IMR-90 (cell line): ENCODE measurements around the gene PRMT2. TPM values are rescaled to one million over a fixed set of nuclear protein-coding genes. Genes with fewer than 3 reads are reported as not detected.
A peak's percentile ranks its signal among the peaks of the same experiment; 100 is the strongest.

ENCODE experiments used
- ATAC-seq: fragments of 200-7000 bp; cut with Tn5 transposase; 2 replicates; pipeline ENCODE4 v1.9.1; 2020; ENCODE audit warnings: low read depth, mild to moderate bottlenecking, moderate library complexity
- BruUV-seq: library from RNA; stranded (reverse); fragments of 400-500 nt; replicated peaks from 2 replicates; lab custom pipeline; 2021; lab: Mats Ljungman, UMichigan
- CTCF ChIA-PET: fragments of 300-600 bp; formaldehyde crosslinking; extraction: SDS; loops from one replicate; lab custom pipeline; 2021; ENCODE audit warnings: antibody characterized with exemption; lab: Yijun Ruan, JAX
- POLR2A ChIA-PET: fragments of 300-600 bp; sonication (Branson Sonifier 250); formaldehyde crosslinking; loops from one replicate; lab custom pipeline; 2022; ENCODE audit warnings: antibody characterized with exemption; ENCODE audit not compliant: unreplicated experiment; lab: Charles Lee
- DNase-seq: peaks from one replicate; pipeline ENCODE4 v3.0.0; 2013
- H2AFZ ChIP-seq: replicated peaks from 2 replicates; pipeline ENCODE3; 2013; ENCODE audit warnings: low read length, mild to moderate bottlenecking; ENCODE audit not compliant: poor library complexity
- H2AK5ac ChIP-seq: 2 replicates; pipeline ENCODE4 v1.6.1; 2013; ENCODE audit warnings: low read depth, low read length, inconsistent platforms
- H2AK9ac ChIP-seq: replicated peaks from 2 replicates; pipeline ENCODE3; 2013; ENCODE audit warnings: mild to moderate bottlenecking, low read depth, low read length, moderate library complexity; ENCODE audit not compliant: poor library complexity
- H2BK120ac ChIP-seq: 2 replicates; pipeline ENCODE4 v1.6.1; 2013; ENCODE audit warnings: low read depth, low read length, inconsistent platforms
- H2BK15ac ChIP-seq: 3 replicates; pipeline ENCODE4 v1.6.1; 2013; ENCODE audit warnings: low read depth, low read length, inconsistent platforms
- H2BK20ac ChIP-seq: 2 replicates; pipeline ENCODE4 v1.6.1; 2013; ENCODE audit warnings: low read depth, mild to moderate bottlenecking, inconsistent platforms, low read length, moderate library complexity
- H2BK5ac ChIP-seq: 2 replicates; pipeline ENCODE4 v1.6.1; 2013; ENCODE audit warnings: mild to moderate bottlenecking, low read depth, low read length, inconsistent platforms; ENCODE audit not compliant: poor library complexity, severe bottlenecking
- H3K14ac ChIP-seq: replicated peaks from 2 replicates; pipeline ENCODE4 v1.6.1; 2013; ENCODE audit warnings: low read depth, low read length, inconsistent platforms
- H3K18ac ChIP-seq: 2 replicates; pipeline ENCODE4 v1.6.1; 2013; ENCODE audit warnings: low read depth, low read length, control low read depth
- H3K23ac ChIP-seq: 2 replicates; pipeline ENCODE4 v1.6.1; 2013; ENCODE audit warnings: low read depth, low read length, inconsistent platforms
- H3K27ac ChIP-seq: 2 replicates; pipeline ENCODE4 v1.5.1; 2013; ENCODE audit warnings: mild to moderate bottlenecking, control low read depth, low read length; ENCODE audit not compliant: insufficient read depth
- H3K27me3 ChIP-seq: 2 replicates; pipeline ENCODE4 v1.6.1; 2013; ENCODE audit warnings: low read length; ENCODE audit not compliant: control insufficient read depth, insufficient read depth
- H3K36me3 ChIP-seq: 2 replicates; pipeline ENCODE4 v1.6.1; 2013; ENCODE audit warnings: low read length, mixed read lengths; ENCODE audit not compliant: control insufficient read depth, insufficient read depth
- H3K4ac ChIP-seq: 2 replicates; pipeline ENCODE4 v1.6.1; 2013; ENCODE audit warnings: low read depth, low read length, inconsistent platforms
- H3K4me1 ChIP-seq: 2 replicates; pipeline ENCODE4 v1.6.1; 2013; ENCODE audit warnings: low read length, mixed read lengths; ENCODE audit not compliant: control insufficient read depth, insufficient read depth
- H3K4me2 ChIP-seq: 2 replicates; pipeline ENCODE4 v1.6.1; 2013; ENCODE audit warnings: low read depth, mild to moderate bottlenecking, control low read depth, low read length, moderate library complexity
- H3K4me3 ChIP-seq: 2 replicates; pipeline ENCODE4 v1.5.1; 2013; ENCODE audit warnings: low read depth, mild to moderate bottlenecking, control low read depth, low read length, moderate library complexity; ENCODE audit not compliant: insufficient read depth
- H3K56ac ChIP-seq: 2 replicates; pipeline ENCODE4 v1.6.1; 2013; ENCODE audit warnings: low read length, inconsistent platforms; ENCODE audit not compliant: insufficient read depth; ENCODE audit errors: extremely low read depth
- H3K79me1 ChIP-seq, 2 experiments: 2 replicates each; pipeline ENCODE4 v1.6.1; 2013; ENCODE audit warnings: low read length in 2 of 2, inconsistent platforms in 1 of 2, low read depth in 1 of 2
- H3K9ac ChIP-seq: 2 replicates; pipeline ENCODE4 v1.6.1; 2013; ENCODE audit warnings: low read depth, low read length, control low read depth
- H3K9me1 ChIP-seq: 2 replicates; pipeline ENCODE4 v1.6.1; 2013; ENCODE audit warnings: low read length, inconsistent platforms; ENCODE audit not compliant: insufficient read depth
- H3K9me3 ChIP-seq: 2 replicates; pipeline ENCODE4 v1.6.1; 2013; ENCODE audit warnings: low read length; ENCODE audit not compliant: control insufficient read depth, insufficient read depth
- H4K20me1 ChIP-seq: 2 replicates; pipeline ENCODE4 v1.6.1; 2013; ENCODE audit warnings: low read length, inconsistent platforms; ENCODE audit not compliant: insufficient read depth
- H4K5ac ChIP-seq: 2 replicates; pipeline ENCODE4 v1.6.1; 2013; ENCODE audit warnings: mild to moderate bottlenecking, low read depth, low read length, control low read depth
- H4K8ac ChIP-seq, 2 experiments: 2 replicates each; pipeline ENCODE4 v1.6.1; 2013; ENCODE audit warnings: low read depth in 2 of 2, low read length in 2 of 2, control low read depth in 1 of 2, inconsistent platforms in 1 of 2
- H4K91ac ChIP-seq: 2 replicates; pipeline ENCODE4 v1.6.1; 2013; ENCODE audit warnings: low read depth, low read length, inconsistent platforms; ENCODE audit not compliant: insufficient read depth
- CEBPB ChIP-seq: IDR thresholded peaks from 2 replicates; pipeline ENCODE4 v1.6.1; 2012; ENCODE audit warnings: low read depth, low read length, improper control_type of control experiment
- CHD1 ChIP-seq: IDR thresholded peaks from 2 replicates; pipeline ENCODE4 v1.6.1; 2012; ENCODE audit warnings: low read depth, low read length, improper control_type of control experiment
- ELK1 ChIP-seq: fragments of 150-350 bp; IDR thresholded peaks from 2 replicates; pipeline ENCODE4 v1.6.1; 2016; ENCODE audit warnings: low read depth, mild to moderate bottlenecking, low read length, moderate library complexity, borderline replicate concordance
- MAFK ChIP-seq: IDR thresholded peaks from 2 replicates; pipeline ENCODE4 v1.6.1; 2012; ENCODE audit warnings: low read depth, low read length, improper control_type of control experiment
- MAZ ChIP-seq: IDR thresholded peaks from 2 replicates; pipeline ENCODE4 v1.6.1; 2012; ENCODE audit warnings: low read depth, mild to moderate bottlenecking, low read length, improper control_type of control experiment, moderate library complexity, borderline replicate concordance
- MXI1 ChIP-seq: IDR thresholded peaks from 2 replicates; pipeline ENCODE4 v1.6.1; 2012; ENCODE audit warnings: low read depth, mild to moderate bottlenecking, low read length, moderate library complexity, borderline replicate concordance
- NFE2L2 ChIP-seq: fragments of 150-350 bp; IDR thresholded peaks from 2 replicates; pipeline ENCODE4 v1.6.1; 2016; ENCODE audit warnings: low read depth, mild to moderate bottlenecking, low read length
- POLR2A ChIP-seq: IDR thresholded peaks from 2 replicates; pipeline ENCODE4 v1.6.1; 2012; ENCODE audit warnings: mild to moderate bottlenecking, low read depth, low read length
- RAD21 ChIP-seq: IDR thresholded peaks from 2 replicates; pipeline ENCODE4 v1.6.1; 2012; ENCODE audit warnings: low read length, improper control_type of control experiment
- RCOR1 ChIP-seq: IDR thresholded peaks from 2 replicates; pipeline ENCODE4 v1.6.1; 2012; ENCODE audit warnings: mild to moderate bottlenecking, low read length, improper control_type of control experiment; ENCODE audit not compliant: insufficient replicate concordance
- SMC3 ChIP-seq: fragments of 150-350 bp; IDR thresholded peaks from 2 replicates; pipeline ENCODE4 v1.6.1; 2016; ENCODE audit warnings: low read depth, mild to moderate bottlenecking, antibody characterized with exemption, low read length, moderate library complexity
- USF2 ChIP-seq: fragments of 150-350 bp; IDR thresholded peaks from 2 replicates; pipeline ENCODE4 v1.6.1; 2017; ENCODE audit warnings: mild to moderate bottlenecking, antibody characterized with exemption, low read length, low read depth
- WGBS, 2 experiments: methylation state at CpG; one replicate each; pipeline versions ENCODE4 v1.1.5 to v1.1.7; 2013; ENCODE audit warnings: missing lambda C conversion rate in 2 of 2; ENCODE audit not compliant: insufficient read length in 1 of 2; ENCODE audit errors: extremely low coverage in 2 of 2; 5-methylcytosine and 5-hydroxymethylcytosine counted together
- dilution Hi-C: fragments of 300-500 bp; cut with HindIII; formaldehyde crosslinking; loops from one replicate; pipeline ENCODE4 v1.14.3; 2018; ENCODE audit warnings: low sequenced_read_pairs; ENCODE audit not compliant: unreplicated experiment
- in situ Hi-C: fragments of 300-500 bp; cut with MboI; formaldehyde crosslinking; loops from 3 replicates; pipeline ENCODE4 v1.14.3; 2019; ENCODE audit warnings: low sequenced_read_pairs, inconsistent platforms, mixed read lengths
- intact Hi-C: fragments of 100-400 bp; cut with micrococcal nuclease; formaldehyde crosslinking; loops from 2 replicates; pipeline ENCODE4 v1.10.0; 2022
- polyA plus RNA-seq, 3 experiments: library from polyadenylated mRNA; depleted of rRNA; stranded (reverse); fragments of >200 nt; gene quantifications; 2 replicates each; pipeline ENCODE4 v1.2.3, GENCODE V29; 2012; ENCODE audit warnings: low replicate concordance in 1 of 3
- total RNA-seq: library from RNA; depleted of rRNA; stranded (reverse); fragments of >200 nt; gene quantifications from 2 replicates; pipeline ENCODE4 v1.2.3, GENCODE V29; 2012

PRMT2 gene
- total and polyA plus RNA-seq, 2 of the 4 experiments (the other 2 are of a cell fraction): 126 to 159 TPM

GRCh38 chr21:46624050-46624449 is 11.4 kb upstream of the PRMT2 start:
- Histone ChIP-seq H3K4ac (no peak overlapping the region), H4K8ac (no peak overlapping the region), H3K9me1 (no peaks in the 10 kb centered on the region; the same call in 1 of the 2 replicates), H3K56ac (no peak overlapping the region), H3K9me3 (peaks cover 22% of the 10 kb centered on the region), H4K20me1 (no peaks in the 10 kb centered on the region), H3K18ac (no peak overlapping the region), H2BK15ac (no peak overlapping the region), H3K79me1 (no peaks in the 10 kb centered on the region), H2BK5ac (no peak overlapping the region), H2BK20ac (no peak overlapping the region), H2AK9ac (peak overlapping the region; percentile 29), H2AK5ac (no peak overlapping the region), H3K4me3 (no peak overlapping the region), H2BK120ac (no peak overlapping the region), H3K9ac (no peak overlapping the region), H3K23ac (no peak overlapping the region), H2AFZ (peak overlapping the region; percentile 16), H3K36me3 (no peaks in the 10 kb centered on the region), H3K27me3 (peaks cover 6% of the 10 kb centered on the region), H3K4me1 (peaks cover 1% of the 10 kb centered on the region; the same call in 1 of the 2 replicates), H3K27ac (no peak overlapping the region), H4K91ac (no peak overlapping the region), H4K5ac (no peak overlapping the region), H3K4me2 (no peak overlapping the region), H3K14ac (no peak overlapping the region)
- 71% methylated on average over 9 of the region's 16 CpGs; no CpG with 5 or more reads in 1 of the 2 experiments for WGBS, 2 experiments
- ATAC-seq (no peak), DNase-seq (no peak)
- ChIA-PET CTCF (no interaction called here), POLR2A (no interaction called here)
- intact Hi-C loops: no loop called here
- TF ChIP-seq CEBPB (no peak), POLR2A (no peak), CHD1 (no peak), RCOR1 (no peak), MAFK (no peak), SMC3 (no peak), NFE2L2 (no peak), RAD21 (no peak), MXI1 (no peak), ELK1 (no peak), USF2 (no peak), MAZ (no peak)
- BruUV-seq: no TSS peak
- dilution Hi-C loops: no loop called here
- in situ Hi-C loops: no loop called here
